ENCODE measurements around the gene DNAJC30. TPM values are rescaled to one million over a fixed set of nuclear protein-coding genes. Genes with fewer than 3 reads are reported as not detected.
"Not testable (repeated sequence)": the region's sequence is repeated elsewhere in the genome, so short reads cannot be mapped to it uniquely, and the experiment has no call there.

Gene DNAJC30
- total RNA-seq, 1 experiment from 2014 or later: 5.6 TPM

- Histone ChIP-seq H3K4me3 (no peak overlapping the region), H3K36me3 (no peaks in the 10 kb centered on the region), H3K9me3 (no peaks in the 10 kb centered on the region), H3K27me3 (no peaks in the 10 kb centered on the region)
- no peak for DNase-seq
These were observed 17.4 kb upstream of the DNAJC30 start for GRCh38 chr7:73700581-73701134.

GRCh38 chr7:73700069-73700423 lies 16.8 kb upstream of the DNAJC30 start:
- no peaks in the 10 kb centered on the region for H3K36me3 ChIP-seq
- no peaks in the 10 kb centered on the region for H3K9me3 ChIP-seq
- H3K27me3 ChIP-seq: no peaks in the 10 kb centered on the region
- H3K4me3 ChIP-seq: no peak overlapping the region
- DNase-seq: no peak

- DNase-seq: no peak
- Histone ChIP-seq H3K4me3 (no peak overlapping the region), H3K27me3 (no peaks in the 10 kb centered on the region), H3K9me3 (no peaks in the 10 kb centered on the region), H3K36me3 (no peaks in the 10 kb centered on the region)
These were observed 16.3 kb upstream of the DNAJC30 start for GRCh38 chr7:73699370-73700068.

DNA sequence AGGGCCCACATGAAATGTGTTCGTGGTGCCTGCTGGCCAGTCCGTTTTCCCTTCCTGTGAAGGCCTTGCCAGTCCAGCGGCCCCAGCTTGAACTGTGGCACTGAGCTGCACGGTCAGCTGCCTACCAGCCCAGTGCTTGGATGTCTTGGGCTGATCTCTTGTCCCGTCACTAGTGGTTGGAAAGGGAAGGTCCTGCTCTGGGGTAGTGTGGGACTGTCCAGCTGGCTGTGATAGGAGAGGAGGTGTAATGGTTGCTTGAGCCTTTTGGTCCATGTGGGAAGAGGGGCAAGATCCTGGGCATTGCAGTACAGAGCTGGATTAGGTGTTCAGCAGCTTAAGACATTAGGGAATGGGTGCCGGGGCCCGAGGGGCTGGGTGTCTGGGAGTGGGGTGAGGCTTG lies 15.2 kb upstream of the DNAJC30 start:
- Histone ChIP-seq H3K27me3 (no peaks in the 10 kb centered on the region), H3K36me3 (no peaks in the 10 kb centered on the region; the same call in 1 of the 2 replicates), H3K4me3 (no peak overlapping the region), H3K9me3 (no peaks in the 10 kb centered on the region)
- DNase-seq: no peak

- no peak for DNase-seq
- H3K4me3 ChIP-seq: no peak overlapping the region
- no peaks in the 10 kb centered on the region for H3K9me3 ChIP-seq
- H3K36me3 ChIP-seq: peaks cover 2% of the 10 kb centered on the region
- no peaks in the 10 kb centered on the region for H3K27me3 ChIP-seq
These were observed 13.1 kb upstream of the DNAJC30 start for GRCh38 chr7:73696372-73696771.

- Histone ChIP-seq H3K4me3 (no peak overlapping the region), H3K9me3 (no peaks in the 10 kb centered on the region), H3K36me3 (peaks cover 2% of the 10 kb centered on the region), H3K27me3 (no peaks in the 10 kb centered on the region)
- no peak for DNase-seq
These were observed 7.4 kb upstream of the DNAJC30 start for GRCh38 chr7:73690646-73691045.

- Histone ChIP-seq H3K27me3 (no peaks in the 10 kb centered on the region), H3K4me3 (no peak overlapping the region), H3K9me3 (no peaks in the 10 kb centered on the region), H3K36me3 (peaks cover 2% of the 10 kb centered on the region)
- DNase-seq: no peak
These were observed 5.0 kb upstream of the DNAJC30 start for GRCh38 chr7:73688288-73688687.

DNA sequence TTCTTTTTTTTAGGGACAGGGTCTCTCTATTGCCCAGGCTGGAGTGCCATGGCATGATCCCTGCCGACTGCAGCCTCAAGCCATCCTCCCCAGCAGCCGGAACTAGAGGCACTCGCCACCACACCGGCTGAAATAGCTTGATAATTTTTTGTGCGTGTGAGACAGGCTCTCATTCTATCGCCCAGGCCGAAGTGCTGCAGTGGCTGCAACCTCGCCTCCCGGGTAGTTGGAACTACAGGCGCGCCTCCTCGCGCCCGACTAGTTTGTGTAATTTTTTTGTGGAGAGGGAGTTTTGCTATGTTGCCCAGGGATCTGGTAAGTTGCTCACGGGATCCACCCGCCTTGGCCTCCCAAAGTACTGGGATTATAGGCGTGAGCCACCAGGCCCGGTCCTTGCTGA lies 2.1 kb upstream of the DNAJC30 start:
- Histone ChIP-seq H3K4me3 (no peak overlapping the region), H3K9me3 (no peaks in the 10 kb centered on the region), H3K27me3 (no peaks in the 10 kb centered on the region), H3K36me3 (no peaks in the 10 kb centered on the region; the same call in none of the 2 replicates)
- no peak for DNase-seq

DNA sequence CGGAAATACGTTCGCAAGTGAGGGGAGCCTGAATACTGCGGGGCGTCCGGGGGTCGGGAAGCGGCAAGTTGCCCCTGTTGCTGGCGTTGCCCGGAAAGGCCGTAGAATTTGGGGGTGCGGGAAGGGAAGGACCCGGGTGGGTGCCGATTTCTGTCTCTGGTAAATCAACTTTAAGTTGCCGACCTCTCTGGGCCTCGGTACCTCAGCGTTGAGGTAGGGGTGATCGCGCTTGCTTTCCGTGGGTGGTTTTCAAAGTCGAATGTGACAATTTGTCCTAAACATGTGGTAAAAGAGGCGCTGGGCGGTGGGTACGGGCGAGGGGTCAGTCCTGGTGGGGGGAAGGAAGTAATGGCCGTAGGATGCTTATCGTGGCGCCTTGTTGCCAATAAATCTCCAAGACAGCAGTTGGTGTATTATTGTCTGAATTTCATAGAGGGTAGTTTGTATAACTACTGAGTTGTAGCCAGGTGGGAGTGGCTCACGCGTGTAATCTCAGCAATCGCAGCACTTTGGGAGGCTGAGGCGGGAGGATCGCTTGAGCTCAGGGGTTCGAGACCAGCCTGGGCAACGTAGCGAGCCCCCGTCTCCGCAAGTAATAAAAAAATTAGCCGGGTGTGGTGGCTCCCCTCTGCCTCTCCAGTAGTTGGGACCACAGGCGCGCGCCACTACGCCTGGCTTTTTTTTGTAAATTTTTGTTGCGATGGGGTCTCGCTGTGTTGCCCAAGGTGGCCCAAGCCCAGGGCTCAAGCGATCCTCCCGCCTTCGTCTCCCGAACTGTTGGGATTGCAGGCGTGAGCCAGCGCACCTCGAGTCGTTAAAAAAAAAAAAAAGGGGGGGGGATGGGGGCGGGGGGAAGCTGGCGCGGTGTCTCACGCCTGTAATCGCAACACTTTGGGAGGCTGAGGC lies 788 bp upstream of the DNAJC30 start:
- Histone ChIP-seq H3K9me3 (no peaks in the 10 kb centered on the region), H3K4me3 (peak overlapping the region; percentile 84), H3K27me3 (no peaks in the 10 kb centered on the region), H3K36me3 (no peaks in the 10 kb centered on the region; the same call in 1 of the 2 replicates)
- DNase-seq: no peak

- H3K27me3 ChIP-seq: no peaks in the 10 kb centered on the region
- no peaks in the 10 kb centered on the region; the same call in 1 of the 2 replicates for H3K36me3 ChIP-seq
- no peaks in the 10 kb centered on the region for H3K9me3 ChIP-seq
- DNase-seq: no peak
- H3K4me3 ChIP-seq: peak overlapping the region; percentile 84
These were observed 553 bp downstream of the DNAJC30 start for GRCh38 chr7:73682745-73683055.

- Histone ChIP-seq H3K4me3 (no peak overlapping the region), H3K36me3 (no peaks in the 10 kb centered on the region), H3K9me3 (no peaks in the 10 kb centered on the region), H3K27me3 (no peaks in the 10 kb centered on the region)
- DNase-seq: peak; percentile 39
These were observed 2.2 kb downstream of the DNAJC30 start for GRCh38 chr7:73681031-73681430.

DNA sequence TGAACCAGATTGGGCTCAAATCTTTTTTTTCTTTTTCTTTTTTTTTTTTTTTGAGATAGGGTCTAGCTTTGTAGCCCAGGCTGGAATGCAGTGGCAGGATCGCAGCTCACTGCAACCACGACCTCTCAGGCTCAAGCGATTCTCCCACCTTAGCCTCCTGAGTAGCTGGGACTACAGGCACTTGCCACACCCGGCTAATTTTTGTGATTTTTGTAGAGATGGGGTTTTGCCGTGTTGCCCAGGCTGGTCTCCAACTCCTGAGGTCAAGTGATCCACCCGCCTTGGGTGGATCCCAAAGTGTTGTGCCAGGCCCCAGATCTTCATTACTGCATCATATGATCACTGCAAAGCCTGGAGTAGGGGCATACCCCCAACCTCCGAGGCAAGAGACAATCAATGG lies 2.8 kb downstream of the DNAJC30 start:
- Histone ChIP-seq H3K4me3 (no peak overlapping the region), H3K27me3 (no peaks in the 10 kb centered on the region), H3K9me3 (no peaks in the 10 kb centered on the region), H3K36me3 (no peaks in the 10 kb centered on the region)
- DNase-seq: no peak

- Histone ChIP-seq H3K9me3 (no peaks in the 10 kb centered on the region), H3K36me3 (no peaks in the 10 kb centered on the region), H3K27me3 (no peaks in the 10 kb centered on the region), H3K4me3 (no peak overlapping the region)
- DNase-seq: no peak
These were observed 3.5 kb downstream of the DNAJC30 start for GRCh38 chr7:73679709-73680108.

- Histone ChIP-seq H3K9me3 (no peaks in the 10 kb centered on the region), H3K36me3 (no peaks in the 10 kb centered on the region), H3K27me3 (no peaks in the 10 kb centered on the region), H3K4me3 (no peak overlapping the region)
- no peak for DNase-seq
These were observed 4.4 kb downstream of the DNAJC30 start for GRCh38 chr7:73678862-73679261.

- H3K36me3 ChIP-seq, H3K9me3 ChIP-seq, DNase-seq, H3K27me3 ChIP-seq, H3K4me3 ChIP-seq: not testable (repeated sequence)
These were observed 7.2 kb downstream of the DNAJC30 start for GRCh38 chr7:73676062-73676461.

DNA sequence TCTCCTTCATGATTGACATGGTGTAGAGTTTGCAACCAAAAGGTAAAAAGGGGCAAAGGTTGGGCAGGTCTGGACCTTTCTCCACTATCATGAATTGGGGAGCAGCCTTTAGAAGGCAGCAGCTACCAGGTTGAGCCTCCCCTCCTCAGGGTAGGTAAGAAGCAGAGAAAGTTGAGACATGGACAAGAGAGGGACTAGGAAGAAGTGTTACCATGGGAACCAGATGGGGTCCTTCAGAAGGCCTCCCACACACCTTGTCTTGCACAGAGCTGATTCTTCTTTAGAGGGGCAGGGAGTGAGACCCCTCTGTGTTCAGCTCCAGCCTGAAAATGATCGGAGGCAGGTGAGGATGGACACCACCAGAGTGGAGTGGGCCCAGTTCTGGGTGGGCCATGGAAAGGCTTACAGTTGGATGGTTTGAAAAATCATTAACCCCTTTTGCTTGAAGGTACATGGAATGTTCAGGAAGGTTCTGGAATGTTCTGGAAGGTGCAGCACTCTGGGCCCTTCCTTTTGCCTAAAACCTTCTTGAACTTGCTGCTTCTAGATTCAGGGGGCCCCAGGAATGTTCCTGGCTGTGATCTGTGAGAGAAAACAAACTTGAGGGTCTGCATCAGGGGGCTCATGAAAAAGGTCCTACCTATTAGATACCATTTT lies 8.7 kb downstream of the DNAJC30 start:
- Histone ChIP-seq H3K4me3 (no peak overlapping the region), H3K9me3 (no peaks in the 10 kb centered on the region), H3K36me3 (no peaks in the 10 kb centered on the region), H3K27me3 (no peaks in the 10 kb centered on the region)
- DNase-seq: no peak

DNA sequence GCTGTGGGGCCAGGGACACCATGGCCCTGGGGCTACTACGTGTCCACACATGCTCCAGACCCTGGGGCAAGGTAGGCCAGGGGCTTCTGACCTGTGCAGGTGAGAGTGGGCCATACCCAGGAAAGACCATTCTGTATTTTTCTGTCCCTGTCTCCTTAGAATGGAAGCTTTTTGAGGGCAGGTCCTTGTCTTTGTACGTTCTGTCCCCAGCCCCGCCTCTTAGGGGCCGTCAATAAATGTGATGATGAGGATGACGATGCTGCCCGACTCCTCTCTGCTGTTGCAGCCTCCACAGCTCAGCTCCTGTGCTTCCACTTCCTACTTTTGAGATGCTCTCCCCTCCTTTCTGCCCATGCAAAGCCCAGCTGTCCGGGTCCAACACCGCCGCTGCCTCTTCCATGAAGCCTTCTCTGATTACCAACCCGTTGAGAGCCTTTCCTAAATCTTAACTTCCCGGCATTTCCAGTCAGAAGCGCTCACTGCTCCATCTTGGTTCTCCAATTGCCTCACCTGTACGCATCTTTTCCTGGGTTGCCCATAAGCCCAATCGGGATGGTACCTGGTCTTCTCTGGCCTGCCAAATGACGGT lies 11.3 kb downstream of the DNAJC30 start:
- no peak for DNase-seq
- H3K4me3 ChIP-seq: no peak overlapping the region
- no peaks in the 10 kb centered on the region for H3K36me3 ChIP-seq
- no peaks in the 10 kb centered on the region for H3K27me3 ChIP-seq
- H3K9me3 ChIP-seq: no peaks in the 10 kb centered on the region
